Mammary epithelial cell (primary cell): ENCODE measurements around the gene CEP57.

Experiments
- CTCF ChIP-seq, 2 donors: IDR thresholded peaks in 1 of 2; conservative IDR thresholded peaks in 1 of 2; 2 replicates each; pipeline ENCODE4 v1.5.1; 2011 to 2012; ENCODE audit warnings: inconsistent platforms in 2 of 2, low read length in 2 of 2, mild to moderate bottlenecking in 2 of 2, control low read depth in 1 of 2, low read depth in 1 of 2; ENCODE audit not compliant: insufficient read depth in 1 of 2; ENCODE audit errors: extremely low read depth in 1 of 2
- EZH2 ChIP-seq: IDR thresholded peaks from 2 replicates; pipeline ENCODE4 v1.6.1; 2012; ENCODE audit warnings: low read length, inconsistent platforms, borderline replicate concordance

GRCh38 chr11:95795627-95796295 is 5.5 kb downstream of the CEP57 start:
- TF ChIP-seq EZH2 (no peak), CTCF (conservative IDR thresholded peaks at IDR 0.05 in 1 of 2, IDR thresholded peaks at IDR 0.05 in 1 of 2; ENCODE audit: extremely low read depth in 1 of 2, insufficient read depth in 1 of 2, low read depth in 1 of 2, low read length in 2 of 2) (no peak)
